ENCODE data around the gene KRTAP9-1.

Gene KRTAP9-1

GRCh38 chr17:41190328-41190727, 641 bp downstream of the KRTAP9-1 start:
- ChIA-PET POLR2A (no interaction called here), CTCF (interaction anchor here (0.6 kb wide), 1 partner anchor 136 kb away, joined by 3 read pairs; no protein-coding TSS in a partner anchor)

GRCh38 chr17:41196068-41196467, 6.4 kb downstream of the KRTAP9-1 start:
- ChIA-PET POLR2A (no interaction called here), CTCF (interaction anchor here (0.6 to 0.7 kb wide), 2 partner anchors 98 to 178 kb away, joined by 3 to 5 read pairs; no protein-coding TSS in a partner anchor)
- TF ChIP-seq YY2 (tag by site-specific recombination; IDR thresholded peaks at IDR 0.05), result no peak

More at GRCh38 chr17:41190328-41190727, 641 bp downstream of the KRTAP9-1 start:
- H3K4me3 ChIP-seq (ENCODE audit: low read depth, low read length), result no peak overlapping the region
- no peak overlapping the region for H3K27ac ChIP-seq (ENCODE audit: extremely low read depth, low read depth, low read length)
- TF ChIP-seq ZNF843 (tag by site-specific recombination; IDR thresholded peaks at IDR 0.05), result no peak
- no peak for TF ChIP-seq ZNF133 (tag by site-specific recombination; IDR thresholded peaks at IDR 0.05)
- TF ChIP-seq SCRT1 (tag by site-specific recombination; IDR thresholded peaks at IDR 0.05; ENCODE audit: borderline replicate concordance), result peak; percentile 96
- peak; percentile 96 for TF ChIP-seq SCRT2 (tag by site-specific recombination; IDR thresholded peaks at IDR 0.05)
- H3K4me1 ChIP-seq (ENCODE audit: control insufficient read depth, insufficient read depth, low read length), result no peaks in the 10 kb centered on the region
- H3K9me3 ChIP-seq (ENCODE audit: control insufficient read depth, insufficient read depth, low read depth, low read length), result no peaks in the 10 kb centered on the region
- H3K36me3 ChIP-seq (ENCODE audit: control insufficient read depth in 2 of 2, insufficient read depth in 1 of 2, low read length in 2 of 2), result no peaks in the 10 kb centered on the region

GRCh38 chr17:41199421-41200078, 9.9 kb downstream of the KRTAP9-1 start:
- Histone ChIP-seq H3K9me3 (ENCODE audit: control insufficient read depth, insufficient read depth, low read depth, low read length) (no peaks in the 10 kb centered on the region), H3K27ac (ENCODE audit: extremely low read depth, low read depth, low read length) (no peak overlapping the region), H3K4me3 (ENCODE audit: low read depth, low read length) (no peak overlapping the region), H3K36me3 (ENCODE audit: control insufficient read depth in 2 of 2, insufficient read depth in 1 of 2, low read length in 2 of 2) (no peaks in the 10 kb centered on the region), H3K4me1 (ENCODE audit: control insufficient read depth, insufficient read depth, low read length) (no peaks in the 10 kb centered on the region)
- POLR2A ChIA-PET, result no interaction called here
- CTCF ChIA-PET, result interaction anchor here (0.6 kb wide), 2 partner anchors 238 to 242 kb away, joined by 3 read pairs; no protein-coding TSS in a partner anchor
- TF ChIP-seq ZNF138 (tag by site-specific recombination; IDR thresholded peaks at IDR 0.05; ENCODE audit: borderline replicate concordance) (no peak), ZBTB17 (tag by site-specific recombination; IDR thresholded peaks at IDR 0.05) (no peak), GFI1B (tag by site-specific recombination; IDR thresholded peaks at IDR 0.05) (no peak), ZNF510 (tag by site-specific recombination; IDR thresholded peaks at IDR 0.05; ENCODE audit: insufficient replicate concordance) (no peak), ZNF280D (tag by site-specific recombination; IDR thresholded peaks at IDR 0.05) (no peak), IKZF3 (tag by site-specific recombination; IDR thresholded peaks at IDR 0.05) (no peak), ZNF645 (tag by site-specific recombination; IDR thresholded peaks at IDR 0.05) (no peak)

More at GRCh38 chr17:41196068-41196467, 6.4 kb downstream of the KRTAP9-1 start:
- H3K4me1 ChIP-seq (ENCODE audit: control insufficient read depth, insufficient read depth, low read length), result no peaks in the 10 kb centered on the region
- no peak overlapping the region for H3K4me3 ChIP-seq (ENCODE audit: low read depth, low read length)
- no peak overlapping the region for H3K27ac ChIP-seq (ENCODE audit: extremely low read depth, low read depth, low read length)
- H3K36me3 ChIP-seq (ENCODE audit: control insufficient read depth in 2 of 2, insufficient read depth in 1 of 2, low read length in 2 of 2), result no peaks in the 10 kb centered on the region
- H3K9me3 ChIP-seq (ENCODE audit: control insufficient read depth, insufficient read depth, low read depth, low read length), result no peaks in the 10 kb centered on the region

- Histone ChIP-seq H3K4me1 (ENCODE audit: control insufficient read depth, insufficient read depth, low read length) (peaks cover 4% of the 10 kb centered on the region; the same call in 1 of the 2 replicates), H3K27ac (ENCODE audit: extremely low read depth, low read depth, low read length) (no peak overlapping the region), H3K36me3 (ENCODE audit: control insufficient read depth in 2 of 2, insufficient read depth in 1 of 2, low read length in 2 of 2) (no peaks in the 10 kb centered on the region), H3K4me3 (ENCODE audit: low read depth, low read length) (no peak overlapping the region), H3K9me3 (ENCODE audit: control insufficient read depth, insufficient read depth, low read depth, low read length) (no peaks in the 10 kb centered on the region)
- POLR2A ChIA-PET, result no interaction called here
- CTCF ChIA-PET, result interaction anchor here (0.6 kb wide), 1 partner anchor 428 kb away, joined by 3 read pairs; no protein-coding TSS in a partner anchor
- TF ChIP-seq SCRT1 (tag by site-specific recombination; IDR thresholded peaks at IDR 0.05; ENCODE audit: borderline replicate concordance) (peak; percentile 24; the same call in 1 of the 2 replicates), ZNF530 (tag by site-specific recombination; IDR thresholded peaks at IDR 0.05; ENCODE audit: low read depth) (no peak), OSR2 (tag by site-specific recombination; IDR thresholded peaks at IDR 0.05) (peak; percentile 17; the same call in 1 of the 2 replicates), ZBTB44 (tag by site-specific recombination; IDR thresholded peaks at IDR 0.05) (peak; percentile 89), KLF10 (tag by site-specific recombination; IDR thresholded peaks at IDR 0.05) (no peak), ZNF664 (tag by site-specific recombination; IDR thresholded peaks at IDR 0.05) (no peak), SCRT2 (tag by site-specific recombination; IDR thresholded peaks at IDR 0.05) (peak; percentile 66), ZNF629 (tag by site-specific recombination; IDR thresholded peaks at IDR 0.05) (peak; percentile 57)
Observed at GRCh38 chr17:41211845-41212466, 22.3 kb downstream of the KRTAP9-1 start.

All from HEK293 (cell line).